HK-2 (cell line): ENCODE results near the gene APBB1.

Experiments used
- DNase-seq: peaks from one replicate; pipeline ENCODE4 v3.0.0-alpha.2; 2018; ENCODE audit not compliant: unreplicated experiment

APBB1 gene

GRCh38 chr11:6391537-6392134 lies 27.3 kb downstream of the APBB1 start:
- no peak for DNase-seq

- no peak for DNase-seq
Observed at GRCh38 chr11:6390718-6391469, 28.0 kb downstream of the APBB1 start.

DNA sequence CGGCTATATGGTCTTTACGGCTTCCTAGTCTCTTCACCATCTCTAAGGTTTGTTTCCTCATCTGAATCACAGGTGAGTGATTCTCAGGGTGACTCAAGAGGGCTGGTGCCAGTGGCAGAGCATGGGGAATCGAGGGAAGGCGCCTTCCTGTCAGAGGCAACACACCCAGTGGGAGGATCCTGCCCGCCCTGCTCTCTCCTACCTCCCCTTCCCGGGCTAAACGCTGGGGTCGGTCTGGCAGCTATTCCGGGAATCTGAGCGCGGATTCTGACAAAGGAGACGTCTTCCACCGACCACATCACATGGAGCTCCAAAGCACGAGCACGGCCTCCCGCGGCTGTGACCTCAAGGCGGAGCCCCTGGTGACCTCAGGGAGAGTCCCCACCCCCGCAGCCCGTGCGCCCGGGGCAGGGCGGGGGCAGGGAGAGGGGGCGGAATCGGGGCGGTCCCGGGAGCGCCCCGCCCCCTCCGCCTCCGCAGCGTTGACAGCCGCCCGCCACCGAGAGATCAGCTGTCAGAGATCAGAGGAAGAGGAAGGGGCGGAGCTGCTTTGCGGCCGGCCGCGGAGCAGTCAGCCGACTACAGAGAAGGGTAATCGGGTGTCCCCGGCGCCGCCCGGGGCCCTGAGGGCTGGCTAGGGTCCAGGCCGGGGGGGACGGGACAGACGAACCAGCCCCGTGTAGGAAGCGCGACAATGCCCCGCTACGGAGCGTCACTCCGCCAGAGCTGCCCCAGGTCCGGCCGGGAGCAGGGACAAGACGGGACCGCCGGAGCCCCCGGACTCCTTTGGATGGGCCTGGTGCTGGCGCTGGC lies 28.8 kb downstream of the APBB1 start, which contains the start of gene SMPD1:
TSS of gene SMPD1 (plus strand) at position 570 of the 813 bp plus-strand sequence. CDS start at position 695, 125 bp downstream.
- DNase-seq: peak; percentile 79

- DNase-seq: no peak
Observed at GRCh38 chr11:6388748-6389147, 30.1 kb downstream of the APBB1 start.

GRCh38 chr11:6387811-6388599 lies 30.9 kb downstream of the APBB1 start:
- DNase-seq: no peak

- no peak for DNase-seq
Observed at GRCh38 chr11:6385046-6385777, 33.7 kb downstream of the APBB1 start.

GRCh38 chr11:6378640-6378989 lies 40.3 kb downstream of the APBB1 start:
- no peak for DNase-seq

GRCh38 chr11:6377902-6378639 lies 40.8 kb downstream of the APBB1 start:
- no peak for DNase-seq

DNA sequence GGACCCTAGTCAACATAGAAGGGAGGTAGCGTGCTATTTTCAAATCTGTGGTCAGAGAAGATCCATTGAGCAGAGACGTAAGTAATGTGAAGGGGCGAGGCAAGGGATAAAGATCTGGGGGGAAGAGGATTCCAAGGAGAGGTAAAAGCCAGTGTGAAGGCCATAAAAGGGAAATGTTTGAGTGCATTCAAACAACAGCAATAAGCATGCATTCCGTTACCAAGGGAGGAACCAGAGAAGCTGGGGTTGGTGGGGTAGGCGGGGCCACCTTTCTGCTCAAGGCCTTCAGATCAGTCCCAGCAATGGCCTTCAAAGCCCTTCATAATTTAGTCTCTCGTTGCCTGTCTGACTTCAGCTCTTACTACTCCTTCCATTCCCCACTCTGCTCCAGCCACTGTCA lies 47.1 kb downstream of the APBB1 start:
- no peak for DNase-seq

GRCh38 chr11:6365659-6366058 lies 53.2 kb downstream of the APBB1 start:
- DNase-seq: no peak

DNA sequence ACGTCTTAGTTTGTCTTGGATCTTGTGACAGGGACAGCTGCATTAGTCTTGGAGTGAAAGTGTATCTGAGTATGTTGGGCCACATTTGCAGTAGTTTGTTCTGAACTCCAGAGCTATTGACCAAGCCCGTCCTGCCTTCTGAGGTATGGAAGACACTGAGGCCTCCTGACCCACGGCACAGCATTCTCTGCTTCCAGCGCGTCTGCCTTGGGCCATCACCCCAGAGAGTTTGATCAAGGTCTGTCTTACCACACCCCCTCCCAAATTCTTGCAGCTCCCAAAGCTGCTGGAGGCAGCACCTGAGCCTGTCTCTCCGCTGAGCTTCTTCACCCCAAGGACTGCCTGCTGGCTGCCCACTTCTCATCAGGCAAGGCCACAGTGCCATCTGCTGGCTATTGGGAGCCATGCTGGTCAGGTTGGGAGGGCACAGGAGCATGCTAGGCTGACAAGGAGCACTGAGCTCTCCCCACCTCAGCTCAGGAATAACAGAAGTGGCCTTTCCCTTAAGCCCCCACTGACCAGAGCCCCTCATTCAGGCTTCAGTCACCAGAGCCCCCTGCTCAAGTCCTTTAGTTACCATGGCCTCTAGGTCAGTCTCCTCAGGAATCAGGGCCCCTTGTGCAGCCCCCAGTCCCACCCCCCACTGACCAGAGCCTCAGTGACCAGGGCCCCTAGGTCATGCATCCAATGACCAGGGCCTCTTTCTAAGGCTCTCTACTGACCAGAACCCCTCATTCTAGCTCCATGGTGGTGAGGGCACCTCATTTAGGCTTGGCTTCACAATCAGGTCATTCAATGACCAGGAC lies 55.8 kb downstream of the APBB1 start:
- peak; percentile 52 for DNase-seq

GRCh38 chr11:6362185-6362872 lies 56.6 kb downstream of the APBB1 start:
- DNase-seq: no peak

- DNase-seq: no peak
Observed at GRCh38 chr11:6360183-6360582, 58.7 kb downstream of the APBB1 start.

GRCh38 chr11:6357222-6357621 lies 61.7 kb downstream of the APBB1 start:
- DNase-seq: peak; percentile 40

DNA sequence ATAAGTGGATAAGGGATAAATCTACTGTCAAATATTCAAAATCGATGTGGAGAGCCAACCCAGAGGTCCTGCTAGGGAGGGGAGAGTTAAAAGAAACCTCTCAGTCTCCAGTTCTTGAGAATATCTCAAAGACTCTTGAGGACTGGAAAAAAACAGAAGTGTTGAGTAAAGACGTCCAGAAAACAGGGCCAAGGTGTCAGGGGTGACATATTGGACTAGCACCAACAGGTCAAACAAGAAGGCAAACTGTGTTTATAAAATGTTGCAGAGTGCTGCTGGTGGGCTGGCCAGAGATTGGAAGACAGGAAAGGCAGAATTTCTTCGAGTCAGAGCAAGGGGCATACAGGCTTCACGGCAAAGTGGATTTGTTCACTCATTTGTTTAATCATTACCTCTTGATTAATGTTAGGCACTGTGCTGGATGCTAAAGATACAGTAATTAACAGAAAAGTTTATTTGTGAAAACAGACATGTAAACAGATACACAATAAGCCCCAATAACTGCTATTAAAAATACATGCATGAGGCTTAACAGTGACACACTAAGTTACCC lies 62.3 kb downstream of the APBB1 start:
- no peak for DNase-seq

DNA sequence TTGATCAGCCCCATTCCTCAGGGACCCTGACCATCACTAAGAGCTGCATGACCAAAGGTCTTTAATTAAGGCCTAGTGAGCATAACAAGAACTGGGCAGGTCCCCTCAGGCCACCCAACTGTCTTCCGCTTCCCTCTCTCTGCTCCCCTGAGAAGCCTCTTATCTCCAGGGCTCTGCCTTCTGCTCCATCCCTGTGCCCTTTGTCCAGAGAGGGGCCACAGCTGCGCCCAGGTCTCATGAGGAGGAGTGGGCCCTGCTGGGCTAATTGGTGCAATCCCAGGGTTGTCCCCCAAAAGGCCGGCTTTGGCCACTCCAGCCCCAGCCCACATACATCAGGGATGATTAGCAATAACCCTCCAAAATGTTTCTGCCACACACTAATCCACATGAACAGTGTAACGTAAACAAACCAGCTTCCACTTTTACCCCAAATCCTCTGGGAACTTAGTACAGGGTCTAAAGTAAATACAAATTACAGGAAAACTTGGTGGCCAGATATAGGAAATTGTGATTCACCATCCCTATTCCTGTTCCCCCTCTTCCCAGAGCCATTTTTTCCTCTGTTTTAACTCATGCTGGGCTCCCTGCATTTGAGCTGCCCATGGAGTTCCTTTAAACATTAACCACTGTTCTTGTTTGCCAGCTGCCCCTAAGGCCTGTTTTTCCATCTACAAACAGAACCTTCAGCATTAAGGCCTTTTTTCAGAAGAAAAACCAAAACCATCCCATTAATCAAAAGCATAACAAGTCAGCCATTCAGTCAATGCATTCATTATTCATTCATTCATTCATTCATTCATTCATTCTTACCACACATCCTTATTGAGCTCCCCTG lies 64.0 kb downstream of the APBB1 start:
- DNase-seq: no peak

GRCh38 chr11:6353367-6353987 lies 65.4 kb downstream of the APBB1 start:
- peak; percentile 48 for DNase-seq
